ENCODE measurements around the gene PTPRM. TPM values are rescaled to one million over a fixed set of nuclear protein-coding genes. Genes with fewer than 3 reads are reported as not detected.

Gene PTPRM
- total and polyA plus RNA-seq, 2 of the 8 experiments (the other 6 are each of a cell fraction or from before 2014, with no cell fraction given): 4.1 to 7.0 TPM

DNA sequence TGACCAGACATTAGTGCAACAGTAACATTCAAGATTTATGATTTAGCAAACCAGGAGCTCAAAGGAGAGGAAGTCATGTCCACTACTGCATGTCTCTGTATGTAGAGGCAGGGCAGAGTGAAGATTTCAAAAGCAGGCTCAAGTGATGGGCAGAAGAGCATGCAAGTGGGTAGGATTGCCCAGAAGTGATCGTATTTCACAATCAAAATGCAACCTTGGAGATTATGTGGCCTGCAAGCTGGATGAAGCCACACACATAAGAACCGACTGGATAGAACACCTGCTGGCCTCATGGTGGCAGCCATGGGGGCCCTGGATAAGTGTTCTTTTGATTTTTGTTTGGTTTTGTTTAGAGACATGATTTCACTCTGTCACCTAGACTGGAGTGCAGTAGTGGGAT is 755.4 kb downstream of the PTPRM start:
- WGBS, 2 experiments (ENCODE audit: extremely low coverage in 1 of 2, insufficient coverage in 1 of 2, insufficient read length in 1 of 2, insufficient replicate concordance in 2 of 2, low coverage in 1 of 2, low lambda C conversion rate in 2 of 2, missing lambda C conversion rate in 1 of 2): 91% methylated on average over 2 of the region's 2 CpGs; no CpG with 5 or more reads in 1 of the 2 experiments
- H3K23me2 ChIP-seq (ENCODE audit: low read depth, low read length): no peaks in the 10 kb centered on the region
- H4K8ac ChIP-seq (ENCODE audit: extremely low read depth, insufficient read depth, low read length): no peak overlapping the region
- no peak overlapping the region for H4K5ac ChIP-seq (ENCODE audit: insufficient read length, low read depth, low read length)
- H2BK5ac ChIP-seq (ENCODE audit: low read depth, low read length): no peak overlapping the region
- no peak overlapping the region for H2AK5ac ChIP-seq (ENCODE audit: low read depth, low read length)
- H3K4ac ChIP-seq (replicated peaks; ENCODE audit: insufficient read length, low read depth, low read length): no peak overlapping the region
- no peaks in the 10 kb centered on the region for H3K27me3 ChIP-seq (replicated peaks in 1 of 4; ENCODE audit: control insufficient read depth in 3 of 4, extremely low read depth in 1 of 4, insufficient read depth in 3 of 4, low read length in 3 of 4)
- H3K27ac ChIP-seq (ENCODE audit: low read depth, low read length): no peak overlapping the region
- no peak overlapping the region for H3K4me2 ChIP-seq (ENCODE audit: insufficient read depth in 1 of 2, low read depth in 2 of 2, low read length in 2 of 2)
- H3K79me2 ChIP-seq (ENCODE audit: control insufficient read depth in 1 of 2, insufficient read depth in 2 of 2, low read length in 2 of 2): no peaks in the 10 kb centered on the region
- no peak overlapping the region for H3K4me3 ChIP-seq (ENCODE audit: extremely low read depth in 1 of 4, insufficient read depth in 2 of 4, low read depth in 3 of 4, low read length in 4 of 4)
- no peak overlapping the region for H2BK12ac ChIP-seq (ENCODE audit: low read depth, low read length)
- no peak for FAIRE-seq
- POLR2A ChIA-PET (ENCODE audit: partially characterized antibody): no interaction called here
- H4K20me1 ChIP-seq (replicated peaks in 1 of 2; ENCODE audit: control insufficient read depth in 1 of 2, insufficient read depth in 2 of 2, low read length in 2 of 2): no peaks in the 10 kb centered on the region
- H3K18ac ChIP-seq (ENCODE audit: extremely low read depth, low read length): no peak overlapping the region
- no peak overlapping the region for H2BK20ac ChIP-seq (ENCODE audit: low read length)
- H3K4me1 ChIP-seq (replicated peaks in 1 of 4; ENCODE audit: control insufficient read depth in 3 of 4, insufficient read depth in 4 of 4, low read length in 3 of 4): no peaks in the 10 kb centered on the region
- no peak overlapping the region for H3K56ac ChIP-seq (replicated peaks; ENCODE audit: insufficient read length, low read depth, low read length)
- no peak overlapping the region for H4K91ac ChIP-seq (replicated peaks; ENCODE audit: insufficient read length, low read length)
- no peak overlapping the region for H3K23ac ChIP-seq (ENCODE audit: insufficient read length)
- no peaks in the 10 kb centered on the region for H3K36me3 ChIP-seq (ENCODE audit: control insufficient read depth in 2 of 4, insufficient read depth in 4 of 4, low read length in 3 of 4)
- no peak overlapping the region for H2BK120ac ChIP-seq (replicated peaks; ENCODE audit: low read depth, low read length)
- no peaks in the 10 kb centered on the region for H3K79me1 ChIP-seq (ENCODE audit: low read depth, low read length)
- no peak for DNase-seq (ENCODE audit: low read depth in 1 of 2, low spot score in 2 of 2)
- no peaks in the 10 kb centered on the region for H3K9me3 ChIP-seq (ENCODE audit: insufficient read depth in 2 of 2, low read depth in 1 of 2, low read length in 1 of 2)
- no peak overlapping the region for H3K14ac ChIP-seq (ENCODE audit: insufficient read length)
- no peak overlapping the region for H3K9ac ChIP-seq (replicated peaks in 1 of 4; ENCODE audit: extremely low read depth in 1 of 4, low read depth in 3 of 4, low read length in 3 of 4)
- no peak overlapping the region for H2BK15ac ChIP-seq (ENCODE audit: low read length)
- CTCF ChIA-PET (ENCODE audit: partially characterized antibody): interaction anchor here (1.1 to 3.9 kb wide), 2 partner anchors 11 to 15 kb away, joined by 3 to 13 read pairs; no protein-coding TSS in a partner anchor
- no peak overlapping the region for H2AFZ ChIP-seq (ENCODE audit: low read length)
- no peak for TF ChIP-seq SIX5 (IDR thresholded peaks at IDR 0.05; ENCODE audit: low read depth, low read length)
- no peak for TF ChIP-seq TEAD4 (IDR thresholded peaks at IDR 0.05; ENCODE audit: low read depth, low read length)
- TF ChIP-seq KDM4A (IDR thresholded peaks at IDR 0.05; ENCODE audit: low read depth, low read length, severe bottlenecking): no peak
- no peak for TF ChIP-seq USF2 (IDR thresholded peaks at IDR 0.05; ENCODE audit: low read length)
- TF ChIP-seq CTBP2 (IDR thresholded peaks at IDR 0.05; ENCODE audit: borderline replicate concordance, insufficient read depth, insufficient read length, low read length): no peak
- TF ChIP-seq YY1 (IDR thresholded peaks at IDR 0.05; ENCODE audit: low read depth, low read length): no peak
- no peak for TF ChIP-seq EGR1 (IDR thresholded peaks at IDR 0.05; ENCODE audit: borderline replicate concordance, low read depth, low read length)
- no peak for TF ChIP-seq EZH2 (IDR thresholded peaks at IDR 0.05; ENCODE audit: low read depth, low read length, severe bottlenecking)
- no peak for TF ChIP-seq SP2 (IDR thresholded peaks at IDR 0.05; ENCODE audit: low read length)
- no peak for TF ChIP-seq NANOG (IDR thresholded peaks at IDR 0.05; ENCODE audit: insufficient read depth, low read depth, low read length, poor library complexity, severe bottlenecking)
- TF ChIP-seq HDAC6 (IDR thresholded peaks at IDR 0.05; ENCODE audit: low read depth, low read length): no peak
- TF ChIP-seq TCF12 (IDR thresholded peaks at IDR 0.05; ENCODE audit: low read depth, low read length): no peak
- no peak for TF ChIP-seq ZNF274 (IDR thresholded peaks at IDR 0.05; ENCODE audit: borderline replicate concordance, extremely low read depth, low read length)
